Renal cortical epithelial cell (primary cell): Measurements from ENCODE around the gene MYH3. TPM values are rescaled to one million over a fixed set of nuclear protein-coding genes. Genes with fewer than 3 reads are reported as not detected.

Experiments
- DNase-seq: peaks from one replicate; pipeline ENCODE4 v3.0.0-alpha.2; 2011; ENCODE audit warnings: low read depth
- total RNA-seq: library from RNA; depleted of rRNA; stranded (reverse); fragments of >200 nt; gene quantifications from 2 replicates; pipeline ENCODE4 v1.2.3, GENCODE V29; 2014

The MYH3 gene
- total RNA-seq, 1 donor from 2014 or later: 0.30 TPM

- DNase-seq: no peak
These were observed 7.5 kb downstream of the MYH3 start for GRCh38 chr17:10649602-10650001.

- DNase-seq: no peak
These were observed 8.2 kb downstream of the MYH3 start for GRCh38 chr17:10648956-10649355.

- no peak for DNase-seq
These were observed 8.7 kb downstream of the MYH3 start for GRCh38 chr17:10648381-10648780.

- peak; percentile 58 for DNase-seq
These were observed 10.6 kb downstream of the MYH3 start for GRCh38 chr17:10646392-10646990.

- DNase-seq: no peak
These were observed 16.6 kb downstream of the MYH3 start for GRCh38 chr17:10640475-10640874.

GRCh38 chr17:10638151-10638550 is 19.0 kb downstream of the MYH3 start:
- DNase-seq: no peak

- no peak for DNase-seq
These were observed 21.8 kb downstream of the MYH3 start for GRCh38 chr17:10635290-10635689.

GRCh38 chr17:10633738-10634379 is 23.2 kb downstream of the MYH3 start:
- no peak for DNase-seq

- DNase-seq: no peak
These were observed 25.4 kb downstream of the MYH3 start for GRCh38 chr17:10631701-10632100.

GRCh38 chr17:10631048-10631700 is 25.9 kb downstream of the MYH3 start:
- DNase-seq: no peak

GRCh38 chr17:10629706-10630105 is 27.4 kb downstream of the MYH3 start:
- DNase-seq: no peak

- DNase-seq: no peak
These were observed 28.4 kb downstream of the MYH3 start for GRCh38 chr17:10628756-10629155.

GRCh38 chr17:10626390-10626789 is 30.7 kb downstream of the MYH3 start:
- DNase-seq: no peak

- DNase-seq: no peak
These were observed 32.1 kb downstream of the MYH3 start for GRCh38 chr17:10624969-10625368.

- DNase-seq: no peak
These were observed 33.3 kb downstream of the MYH3 start for GRCh38 chr17:10623737-10624338.

- no peak for DNase-seq
These were observed 34.3 kb downstream of the MYH3 start for GRCh38 chr17:10622617-10623485.

GRCh38 chr17:10621397-10621796 is 35.7 kb downstream of the MYH3 start:
- DNase-seq: no peak

GRCh38 chr17:10620823-10621222 is 36.3 kb downstream of the MYH3 start:
- peak; percentile 85 for DNase-seq

GRCh38 chr17:10618202-10618635 is 38.9 kb downstream of the MYH3 start:
- peak; percentile 49 for DNase-seq

- no peak for DNase-seq
These were observed 40.0 kb downstream of the MYH3 start for GRCh38 chr17:10617120-10617505.

- DNase-seq: peak; percentile 47
These were observed 40.5 kb downstream of the MYH3 start for GRCh38 chr17:10616502-10617119.
